GM23338 (cell line): ENCODE data around the gene DCTN2. TPM values are rescaled to one million over a fixed set of nuclear protein-coding genes. Genes with fewer than 3 reads are reported as not detected.

Experiments
- ATAC-seq: fragments of 200-7000 bp; cut with Tn5 transposase; 3 replicates; pipeline ENCODE4 v1.9.1; 2020
- DNase-seq: peaks from one replicate; pipeline ENCODE4 v3.0.0-alpha.2; 2015; ENCODE audit warnings: low spot score
- H2AFZ ChIP-seq: fragments of 200-600 bp; sonication (generic); 2 replicates; pipeline ENCODE4 v1.8.0; 2016; ENCODE audit warnings: antibody characterized with exemption, mild to moderate bottlenecking, moderate library complexity
- H3F3A ChIP-seq: fragments of 200-600 bp; sonication (generic); replicated peaks from 2 replicates; pipeline ENCODE4 v1.8.0; 2017; ENCODE audit warnings: antibody characterized with exemption, mixed run types, low read depth
- H3K27ac ChIP-seq: fragments of 200-600 bp; sonication (generic); 2 replicates; pipeline ENCODE4 v1.6.1; 2016; ENCODE audit warnings: low read depth
- H3K27me3 ChIP-seq: fragments of 200-600 bp; sonication (generic); 2 replicates; pipeline ENCODE4 v1.8.0; 2016; ENCODE audit warnings: mild to moderate bottlenecking, mixed run types, moderate library complexity; ENCODE audit not compliant: insufficient read depth
- H3K36me3 ChIP-seq: fragments of 200-600 bp; sonication (generic); 2 replicates; pipeline ENCODE4 v1.8.0; 2016; ENCODE audit warnings: mild to moderate bottlenecking; ENCODE audit not compliant: insufficient read depth
- H3K4me1 ChIP-seq: fragments of 200-600 bp; sonication (generic); 2 replicates; pipeline ENCODE4 v1.8.0; 2016; ENCODE audit warnings: mild to moderate bottlenecking, moderate library complexity; ENCODE audit not compliant: insufficient read depth
- H3K4me2 ChIP-seq: fragments of 200-600 bp; sonication (generic); 2 replicates; pipeline ENCODE4 v1.7.1; 2017; ENCODE audit warnings: mixed run types
- H3K4me3 ChIP-seq: fragments of 200-600 bp; sonication (generic); 2 replicates; pipeline ENCODE4 v1.6.1; 2016; ENCODE audit warnings: mixed run types
- H3K79me2 ChIP-seq: fragments of 200-600 bp; sonication (generic); replicated peaks from 2 replicates; pipeline ENCODE4 v1.8.0; 2017; ENCODE audit warnings: mild to moderate bottlenecking; ENCODE audit not compliant: insufficient read depth
- H3K9me2 ChIP-seq: fragments of 200-600 bp; sonication (generic); 2 replicates; pipeline ENCODE4 v1.8.0; 2017; ENCODE audit not compliant: insufficient read depth
- H4K20me1 ChIP-seq: fragments of 200-600 bp; sonication (generic); replicated peaks from 2 replicates; pipeline ENCODE4 v1.8.0; 2017; ENCODE audit warnings: mild to moderate bottlenecking; ENCODE audit not compliant: insufficient read depth
- H3K27ac Mint-ChIP-seq: 2 replicates; pipeline ENCODE4 v1.8.0; 2020; ENCODE audit warnings: inconsistent platforms, mild to moderate bottlenecking, moderate library complexity, mixed read lengths
- H3K27me3 Mint-ChIP-seq: 3 replicates; pipeline ENCODE4 v1.8.0; 2022; ENCODE audit warnings: low read depth, mild to moderate bottlenecking, moderate library complexity, mixed read lengths, inconsistent platforms; ENCODE audit not compliant: insufficient read depth, poor library complexity
- H3K36me3 Mint-ChIP-seq: 3 replicates; pipeline ENCODE4 v1.8.0; 2021; ENCODE audit warnings: low read depth, mild to moderate bottlenecking, inconsistent platforms, moderate library complexity, mixed read lengths
- H3K4me1 Mint-ChIP-seq: 3 replicates; pipeline ENCODE4 v1.8.0; 2020; ENCODE audit warnings: mild to moderate bottlenecking, inconsistent platforms, mixed read lengths
- H3K4me3 Mint-ChIP-seq: 3 replicates; pipeline ENCODE4 v1.8.0; 2021; ENCODE audit warnings: moderate library complexity, mild to moderate bottlenecking, inconsistent platforms, mixed read lengths
- H3K9me3 Mint-ChIP-seq: 3 replicates; pipeline ENCODE4 v1.8.0; 2020; ENCODE audit warnings: moderate library complexity, mild to moderate bottlenecking, inconsistent platforms, mixed read lengths
- CREB1 ChIP-seq: fragments of 250-450 bp; sonication (Bioruptor Pico); IDR thresholded peaks from 2 replicates; pipeline ENCODE4 v1.5.0; 2020; ENCODE audit warnings: low read depth, mild to moderate bottlenecking, moderate library complexity
- CTCF ChIP-seq, 2 experiments: fragments of 200-600 bp in 1 of 2; sonication (generic) in 1 of 2; conservative IDR thresholded peaks; 2 replicates each; pipeline versions ENCODE4 v1.5.1 to v1.6.1; 2016 to 2017; ENCODE audit warnings: antibody characterized with exemption in 2 of 2, low read depth in 2 of 2, mild to moderate bottlenecking in 2 of 2, moderate library complexity in 1 of 2
- ETS1 ChIP-seq: IDR thresholded peaks from 2 replicates; pipeline ENCODE4 v1.6.1; 2016; ENCODE audit warnings: antibody characterized with exemption
- EZH2 ChIP-seq: fragments of 200-600 bp; sonication (generic); IDR thresholded peaks from one replicate; pipeline ENCODE4 v1.8.0; 2017; ENCODE audit warnings: antibody characterized with exemption, mild to moderate bottlenecking, low read depth; ENCODE audit not compliant: unreplicated experiment
- EZH2phosphoT487 ChIP-seq: fragments of 200-600 bp; sonication (generic); IDR thresholded peaks from one replicate; pipeline ENCODE4 v1.8.1; 2018; ENCODE audit warnings: antibody characterized with exemption; ENCODE audit not compliant: unreplicated experiment
- JUNB ChIP-seq: IDR thresholded peaks from one replicate; pipeline ENCODE4 v1.6.1; 2016; ENCODE audit warnings: antibody characterized with exemption; ENCODE audit not compliant: unreplicated experiment
- NANOG ChIP-seq: IDR thresholded peaks from 2 replicates; pipeline ENCODE4 v1.6.1; 2016; ENCODE audit warnings: antibody characterized with exemption, borderline replicate concordance
- POLR2AphosphoS5 ChIP-seq: IDR thresholded peaks from 2 replicates; pipeline ENCODE4 v1.6.1; 2016; ENCODE audit warnings: antibody characterized with exemption, low read depth
- STAT1 ChIP-seq: IDR thresholded peaks from one replicate; pipeline ENCODE4 v1.6.1; 2016; ENCODE audit warnings: antibody characterized with exemption; ENCODE audit not compliant: unreplicated experiment
- ZNF114 ChIP-seq: fragments of 250-450 bp; sonication (Bioruptor Pico); IDR thresholded peaks from 2 replicates; pipeline ENCODE4 v1.5.0; 2020; ENCODE audit warnings: mild to moderate bottlenecking, moderate library complexity
- ZNF331 ChIP-seq: fragments of 250-450 bp; sonication (Bioruptor Pico); IDR thresholded peaks from 2 replicates; pipeline ENCODE4 v1.5.0; 2020; ENCODE audit warnings: low read depth, mild to moderate bottlenecking, moderate library complexity
- polyA plus RNA-seq: library from polyadenylated mRNA; unstranded; fragments of >200 nt; fragmentation: Nextera tagmentation; extraction: Ambion mirVana; gene quantifications from 2 replicates; pipeline ENCODE4 v1.2.1, GENCODE V29; 2016
- total RNA-seq: library from RNA; depleted of rRNA; stranded (reverse); fragments of >200 nt; shearing (Covaris generic); gene quantifications from 2 replicates; pipeline ENCODE4 v1.2.3, GENCODE V29; 2014
- TF ChIP-seq, protein P1 (sequence below): fragments of 250-450 bp; sonication (Bioruptor Pico); IDR thresholded peaks from 2 replicates; pipeline ENCODE4 v1.5.0; 2020; ENCODE audit warnings: mild to moderate bottlenecking, moderate library complexity
- TF ChIP-seq, protein P2 (sequence below): IDR thresholded peaks from one replicate; pipeline ENCODE4 v1.6.1; 2018; ENCODE audit warnings: antibody characterized with exemption; ENCODE audit not compliant: unreplicated experiment

Gene DCTN2
- total and polyA plus RNA-seq, 2 experiments from 2014 or later = 56.1 to 157 TPM

- H3K79me2 ChIP-seq = peaks cover 34% of the 10 kb centered on the region
- no peak overlapping the region for H2AFZ ChIP-seq
- ATAC-seq (no peak), DNase-seq (no peak)
- H3K36me3 Mint-ChIP-seq = peaks cover 59% of the 10 kb centered on the region
- no peaks in the 10 kb centered on the region for H3K9me2 ChIP-seq
- peaks cover 42% of the 10 kb centered on the region for H3F3A ChIP-seq
- no peaks in the 10 kb centered on the region for H3K27me3 ChIP-seq
- H3K27ac ChIP-seq = peak overlapping the region; percentile 88
- peak overlapping the region; percentile 99 for H3K27ac Mint-ChIP-seq
- H3K36me3 ChIP-seq = peaks cover 47% of the 10 kb centered on the region
- H3K4me3 Mint-ChIP-seq = peak overlapping the region; percentile 88
- H3K9me3 Mint-ChIP-seq = no peaks in the 10 kb centered on the region
- no peaks in the 10 kb centered on the region; the same call in 1 of the 2 replicates for H3K4me1 ChIP-seq
- no peak for TF ChIP-seq ZNF114 (CRISPR knock-in tag)
- TF ChIP-seq NANOG = no peak
- TF ChIP-seq EZH2 = no peak
- TF ChIP-seq CREB1 (CRISPR knock-in tag) = no peak
- TF ChIP-seq, protein P1, sequence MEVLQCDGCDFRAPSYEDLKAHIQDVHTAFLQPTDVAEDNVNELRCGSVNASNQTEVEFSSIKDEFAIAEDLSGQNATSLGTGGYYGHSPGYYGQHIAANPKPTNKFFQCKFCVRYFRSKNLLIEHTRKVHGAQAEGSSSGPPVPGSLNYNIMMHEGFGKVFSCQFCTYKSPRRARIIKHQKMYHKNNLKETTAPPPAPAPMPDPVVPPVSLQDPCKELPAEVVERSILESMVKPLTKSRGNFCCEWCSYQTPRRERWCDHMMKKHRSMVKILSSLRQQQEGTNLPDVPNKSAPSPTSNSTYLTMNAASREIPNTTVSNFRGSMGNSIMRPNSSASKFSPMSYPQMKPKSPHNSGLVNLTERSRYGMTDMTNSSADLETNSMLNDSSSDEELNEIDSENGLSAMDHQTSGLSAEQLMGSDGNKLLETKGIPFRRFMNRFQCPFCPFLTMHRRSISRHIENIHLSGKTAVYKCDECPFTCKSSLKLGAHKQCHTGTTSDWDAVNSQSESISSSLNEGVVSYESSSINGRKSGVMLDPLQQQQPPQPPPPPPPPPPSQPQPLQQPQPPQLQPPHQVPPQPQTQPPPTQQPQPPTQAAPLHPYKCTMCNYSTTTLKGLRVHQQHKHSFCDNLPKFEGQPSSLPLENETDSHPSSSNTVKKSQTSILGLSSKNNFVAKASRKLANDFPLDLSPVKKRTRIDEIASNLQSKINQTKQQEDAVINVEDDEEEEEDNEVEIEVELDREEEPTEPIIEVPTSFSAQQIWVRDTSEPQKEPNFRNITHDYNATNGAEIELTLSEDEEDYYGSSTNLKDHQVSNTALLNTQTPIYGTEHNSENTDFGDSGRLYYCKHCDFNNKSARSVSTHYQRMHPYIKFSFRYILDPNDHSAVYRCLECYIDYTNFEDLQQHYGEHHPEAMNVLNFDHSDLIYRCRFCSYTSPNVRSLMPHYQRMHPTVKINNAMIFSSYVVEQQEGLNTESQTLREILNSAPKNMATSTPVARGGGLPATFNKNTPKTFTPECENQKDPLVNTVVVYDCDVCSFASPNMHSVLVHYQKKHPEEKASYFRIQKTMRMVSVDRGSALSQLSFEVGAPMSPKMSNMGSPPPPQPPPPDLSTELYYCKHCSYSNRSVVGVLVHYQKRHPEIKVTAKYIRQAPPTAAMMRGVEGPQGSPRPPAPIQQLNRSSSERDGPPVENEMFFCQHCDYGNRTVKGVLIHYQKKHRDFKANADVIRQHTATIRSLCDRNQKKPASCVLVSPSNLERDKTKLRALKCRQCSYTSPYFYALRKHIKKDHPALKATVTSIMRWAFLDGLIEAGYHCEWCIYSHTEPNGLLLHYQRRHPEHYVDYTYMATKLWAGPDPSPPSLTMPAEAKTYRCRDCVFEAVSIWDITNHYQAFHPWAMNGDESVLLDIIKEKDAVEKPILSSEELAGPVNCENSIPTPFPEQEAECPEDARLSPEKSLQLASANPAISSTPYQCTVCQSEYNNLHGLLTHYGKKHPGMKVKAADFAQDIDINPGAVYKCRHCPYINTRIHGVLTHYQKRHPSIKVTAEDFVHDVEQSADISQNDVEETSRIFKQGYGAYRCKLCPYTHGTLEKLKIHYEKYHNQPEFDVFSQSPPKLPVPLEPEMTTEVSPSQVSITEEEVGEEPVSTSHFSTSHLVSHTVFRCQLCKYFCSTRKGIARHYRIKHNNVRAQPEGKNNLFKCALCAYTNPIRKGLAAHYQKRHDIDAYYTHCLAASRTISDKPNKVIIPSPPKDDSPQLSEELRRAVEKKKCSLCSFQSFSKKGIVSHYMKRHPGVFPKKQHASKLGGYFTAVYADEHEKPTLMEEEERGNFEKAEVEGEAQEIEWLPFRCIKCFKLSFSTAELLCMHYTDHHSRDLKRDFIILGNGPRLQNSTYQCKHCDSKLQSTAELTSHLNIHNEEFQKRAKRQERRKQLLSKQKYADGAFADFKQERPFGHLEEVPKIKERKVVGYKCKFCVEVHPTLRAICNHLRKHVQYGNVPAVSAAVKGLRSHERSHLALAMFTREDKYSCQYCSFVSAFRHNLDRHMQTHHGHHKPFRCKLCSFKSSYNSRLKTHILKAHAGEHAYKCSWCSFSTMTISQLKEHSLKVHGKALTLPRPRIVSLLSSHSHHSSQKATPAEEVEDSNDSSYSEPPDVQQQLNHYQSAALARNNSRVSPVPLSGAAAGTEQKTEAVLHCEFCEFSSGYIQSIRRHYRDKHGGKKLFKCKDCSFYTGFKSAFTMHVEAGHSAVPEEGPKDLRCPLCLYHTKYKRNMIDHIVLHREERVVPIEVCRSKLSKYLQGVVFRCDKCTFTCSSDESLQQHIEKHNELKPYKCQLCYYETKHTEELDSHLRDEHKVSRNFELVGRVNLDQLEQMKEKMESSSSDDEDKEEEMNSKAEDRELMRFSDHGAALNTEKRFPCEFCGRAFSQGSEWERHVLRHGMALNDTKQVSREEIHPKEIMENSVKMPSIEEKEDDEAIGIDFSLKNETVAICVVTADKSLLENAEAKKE = no peak
- no peak for TF ChIP-seq ETS1
- no peak for TF ChIP-seq ZNF331 (CRISPR knock-in tag)
- TF ChIP-seq, protein P2, sequence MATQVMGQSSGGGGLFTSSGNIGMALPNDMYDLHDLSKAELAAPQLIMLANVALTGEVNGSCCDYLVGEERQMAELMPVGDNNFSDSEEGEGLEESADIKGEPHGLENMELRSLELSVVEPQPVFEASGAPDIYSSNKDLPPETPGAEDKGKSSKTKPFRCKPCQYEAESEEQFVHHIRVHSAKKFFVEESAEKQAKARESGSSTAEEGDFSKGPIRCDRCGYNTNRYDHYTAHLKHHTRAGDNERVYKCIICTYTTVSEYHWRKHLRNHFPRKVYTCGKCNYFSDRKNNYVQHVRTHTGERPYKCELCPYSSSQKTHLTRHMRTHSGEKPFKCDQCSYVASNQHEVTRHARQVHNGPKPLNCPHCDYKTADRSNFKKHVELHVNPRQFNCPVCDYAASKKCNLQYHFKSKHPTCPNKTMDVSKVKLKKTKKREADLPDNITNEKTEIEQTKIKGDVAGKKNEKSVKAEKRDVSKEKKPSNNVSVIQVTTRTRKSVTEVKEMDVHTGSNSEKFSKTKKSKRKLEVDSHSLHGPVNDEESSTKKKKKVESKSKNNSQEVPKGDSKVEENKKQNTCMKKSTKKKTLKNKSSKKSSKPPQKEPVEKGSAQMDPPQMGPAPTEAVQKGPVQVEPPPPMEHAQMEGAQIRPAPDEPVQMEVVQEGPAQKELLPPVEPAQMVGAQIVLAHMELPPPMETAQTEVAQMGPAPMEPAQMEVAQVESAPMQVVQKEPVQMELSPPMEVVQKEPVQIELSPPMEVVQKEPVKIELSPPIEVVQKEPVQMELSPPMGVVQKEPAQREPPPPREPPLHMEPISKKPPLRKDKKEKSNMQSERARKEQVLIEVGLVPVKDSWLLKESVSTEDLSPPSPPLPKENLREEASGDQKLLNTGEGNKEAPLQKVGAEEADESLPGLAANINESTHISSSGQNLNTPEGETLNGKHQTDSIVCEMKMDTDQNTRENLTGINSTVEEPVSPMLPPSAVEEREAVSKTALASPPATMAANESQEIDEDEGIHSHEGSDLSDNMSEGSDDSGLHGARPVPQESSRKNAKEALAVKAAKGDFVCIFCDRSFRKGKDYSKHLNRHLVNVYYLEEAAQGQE = no peak
- TF ChIP-seq STAT1 = no peak
- TF ChIP-seq CTCF (conservative IDR thresholded peaks at IDR 0.05; ENCODE audit: low read depth in 2 of 2) = no peak
- no peak for TF ChIP-seq JUNB
- TF ChIP-seq POLR2AphosphoS5 = no peak
- no peak for TF ChIP-seq EZH2phosphoT487
- H3K4me1 Mint-ChIP-seq = peaks cover 10% of the 10 kb centered on the region
- peak overlapping the region; percentile 100 for H3K4me2 ChIP-seq
- H4K20me1 ChIP-seq = peaks cover 34% of the 10 kb centered on the region
- H3K4me3 ChIP-seq = peak overlapping the region; percentile 100
- peaks cover 15% of the 10 kb centered on the region for H3K27me3 Mint-ChIP-seq
Observed at GRCh38 chr12:57489157-57489641, 57.8 kb downstream of the DCTN2 start.
